Mononuclear cell (primary cell): ENCODE results near the gene MYO1A. TPM values are rescaled to one million over a fixed set of nuclear protein-coding genes. Genes with fewer than 3 reads are reported as not detected.

Experiments used
- H3K27me3 ChIP-seq: 2 replicates; pipeline ENCODE4 v1.6.0; 2011; ENCODE audit warnings: low read length, control low read depth; ENCODE audit not compliant: insufficient read depth
- H3K4me1 ChIP-seq: 2 replicates; pipeline ENCODE4 v1.5.1; 2011; ENCODE audit warnings: mild to moderate bottlenecking, low read length, control low read depth; ENCODE audit not compliant: insufficient read depth
- H3K4me3 ChIP-seq: 2 replicates; pipeline ENCODE4 v1.5.1; 2011; ENCODE audit warnings: mild to moderate bottlenecking, low read length, moderate library complexity
- H3K9me3 ChIP-seq: 2 replicates; pipeline ENCODE4 v1.5.1; 2011; ENCODE audit warnings: low read depth, mild to moderate bottlenecking, control low read depth, low read length
- total RNA-seq: library from RNA; depleted of rRNA; stranded (reverse); fragments of >200 nt; gene quantifications from one replicate; pipeline ENCODE4 v1.2.3, GENCODE V29; 2012

Gene MYO1A
- total RNA-seq, 1 donor = 0.31 TPM

GRCh38 chr12:57001448-57001906 lies 48.5 kb downstream of the MYO1A start:
- H3K4me3 ChIP-seq = no peak overlapping the region
- H3K27me3 ChIP-seq = no peaks in the 10 kb centered on the region
- peaks cover 20% of the 10 kb centered on the region for H3K4me1 ChIP-seq
- no peaks in the 10 kb centered on the region for H3K9me3 ChIP-seq

- no peak overlapping the region for H3K4me3 ChIP-seq
- no peaks in the 10 kb centered on the region for H3K9me3 ChIP-seq
- H3K4me1 ChIP-seq = peaks cover 14% of the 10 kb centered on the region
- H3K27me3 ChIP-seq = no peaks in the 10 kb centered on the region
Observed at GRCh38 chr12:57000393-57000792, 49.5 kb downstream of the MYO1A start.

GRCh38 chr12:56999456-56999855 lies 50.5 kb downstream of the MYO1A start:
- Histone ChIP-seq H3K27me3 (no peaks in the 10 kb centered on the region), H3K9me3 (no peaks in the 10 kb centered on the region), H3K4me1 (peaks cover 8% of the 10 kb centered on the region), H3K4me3 (no peak overlapping the region)

GRCh38 chr12:56998981-56999380 lies 50.9 kb downstream of the MYO1A start:
- H3K27me3 ChIP-seq = no peaks in the 10 kb centered on the region
- no peak overlapping the region for H3K4me3 ChIP-seq
- H3K4me1 ChIP-seq = peaks cover 8% of the 10 kb centered on the region
- H3K9me3 ChIP-seq = no peaks in the 10 kb centered on the region

GRCh38 chr12:56998316-56998715 lies 51.6 kb downstream of the MYO1A start:
- Histone ChIP-seq H3K4me1 (peaks cover 8% of the 10 kb centered on the region), H3K9me3 (no peaks in the 10 kb centered on the region), H3K4me3 (no peak overlapping the region), H3K27me3 (no peaks in the 10 kb centered on the region)

- Histone ChIP-seq H3K4me3 (no peak overlapping the region), H3K4me1 (peaks cover 8% of the 10 kb centered on the region), H3K9me3 (no peaks in the 10 kb centered on the region), H3K27me3 (no peaks in the 10 kb centered on the region)
Observed at GRCh38 chr12:56996793-56997545, 53.0 kb downstream of the MYO1A start.

- Histone ChIP-seq H3K4me1 (peaks cover 17% of the 10 kb centered on the region), H3K4me3 (no peak overlapping the region), H3K9me3 (no peaks in the 10 kb centered on the region), H3K27me3 (no peaks in the 10 kb centered on the region)
Observed at GRCh38 chr12:56995930-56996496, 53.9 kb downstream of the MYO1A start.

GRCh38 chr12:56995201-56995929 lies 54.6 kb downstream of the MYO1A start:
- H3K27me3 ChIP-seq = no peaks in the 10 kb centered on the region
- H3K4me3 ChIP-seq = no peak overlapping the region
- no peaks in the 10 kb centered on the region for H3K9me3 ChIP-seq
- H3K4me1 ChIP-seq = peaks cover 22% of the 10 kb centered on the region

- no peaks in the 10 kb centered on the region for H3K27me3 ChIP-seq
- no peak overlapping the region for H3K4me3 ChIP-seq
- peaks cover 18% of the 10 kb centered on the region for H3K4me1 ChIP-seq
Observed at GRCh38 chr12:56994231-56994746, 55.6 kb downstream of the MYO1A start.

GRCh38 chr12:56993346-56993745 lies 56.6 kb downstream of the MYO1A start:
- Histone ChIP-seq H3K4me3 (no peak overlapping the region), H3K27me3 (no peaks in the 10 kb centered on the region), H3K4me1 (peaks cover 18% of the 10 kb centered on the region), H3K9me3 (no peaks in the 10 kb centered on the region)

More at GRCh38 chr12:56994231-56994746, 55.6 kb downstream of the MYO1A start:
- no peaks in the 10 kb centered on the region for H3K9me3 ChIP-seq

- Histone ChIP-seq H3K9me3 (no peaks in the 10 kb centered on the region), H3K4me3 (no peak overlapping the region), H3K4me1 (peaks cover 31% of the 10 kb centered on the region), H3K27me3 (no peaks in the 10 kb centered on the region)
Observed at GRCh38 chr12:56991319-56992246, 58.3 kb downstream of the MYO1A start.

- H3K27me3 ChIP-seq = no peaks in the 10 kb centered on the region
- H3K4me1 ChIP-seq = peaks cover 31% of the 10 kb centered on the region
- no peaks in the 10 kb centered on the region for H3K9me3 ChIP-seq
- no peak overlapping the region for H3K4me3 ChIP-seq
Observed at GRCh38 chr12:56990648-56991318, 59.1 kb downstream of the MYO1A start.

GRCh38 chr12:56989861-56990610 lies 59.9 kb downstream of the MYO1A start:
- Histone ChIP-seq H3K27me3 (no peaks in the 10 kb centered on the region), H3K9me3 (no peaks in the 10 kb centered on the region), H3K4me1 (peaks cover 31% of the 10 kb centered on the region), H3K4me3 (no peak overlapping the region)
